Liver (tissue), 9 donors: ENCODE measurements around the gene AFAP1. TPM values are rescaled to one million over a fixed set of nuclear protein-coding genes. Genes with fewer than 3 reads are reported as not detected.

Experiments used
- DNase-seq: peaks from one replicate; pipeline ENCODE4 v3.0.0-alpha.2; 2017; ENCODE audit warnings: low spot score
- H3K27ac ChIP-seq, 2 donors: one replicate each; pipeline ENCODE4 v1.7.0; 2013; ENCODE audit warnings: inconsistent platforms in 2 of 2, low read length in 2 of 2, control low read depth in 1 of 2, low read depth in 1 of 2, mild to moderate bottlenecking in 1 of 2
- H3K27me3 ChIP-seq, 4 donors: one replicate each; pipeline versions ENCODE4 v1.6.1 to v1.7.0; 2013; ENCODE audit warnings: low read length in 3 of 4, inconsistent platforms in 1 of 4, mild to moderate bottlenecking in 1 of 4, moderate library complexity in 1 of 4; ENCODE audit not compliant: control insufficient read depth in 4 of 4, insufficient read depth in 4 of 4
- H3K36me3 ChIP-seq, 4 donors: one replicate each; pipeline versions ENCODE4 v1.6.1 to v1.7.0; 2013; ENCODE audit warnings: low read length in 3 of 4, mild to moderate bottlenecking in 3 of 4, low read depth in 1 of 4, moderate library complexity in 1 of 4; ENCODE audit not compliant: control insufficient read depth in 4 of 4, insufficient read depth in 3 of 4
- H3K4me1 ChIP-seq, 4 donors: one replicate each; pipeline versions ENCODE4 v1.6.1 to v1.7.0; 2013; ENCODE audit warnings: low read length in 3 of 4, mild to moderate bottlenecking in 3 of 4, moderate library complexity in 1 of 4; ENCODE audit not compliant: control insufficient read depth in 4 of 4, insufficient read depth in 4 of 4
- H3K4me3 ChIP-seq, 3 donors: one replicate each; pipeline versions ENCODE4 v1.6.1 to v1.7.0; 2013; ENCODE audit warnings: low read length in 3 of 3, control low read depth in 1 of 3, low read depth in 1 of 3, mild to moderate bottlenecking in 1 of 3
- H3K9ac ChIP-seq, 2 donors: one replicate each; pipeline ENCODE4 v1.7.0; 2013; ENCODE audit warnings: low read length in 2 of 2, mild to moderate bottlenecking in 2 of 2, moderate library complexity in 2 of 2, control low read depth in 1 of 2, low read depth in 1 of 2
- H3K9me3 ChIP-seq, 4 donors: one replicate each; pipeline versions ENCODE4 v1.6.1 to v1.7.0; 2013; ENCODE audit warnings: low read length in 3 of 4; ENCODE audit not compliant: control insufficient read depth in 4 of 4
- ATF3 ChIP-seq: IDR thresholded peaks from 2 replicates; pipeline ENCODE4 v1.6.1; 2016; ENCODE audit warnings: antibody characterized with exemption
- CTCF ChIP-seq: fragments of 150-350 bp; IDR thresholded peaks from 2 replicates; pipeline ENCODE4 v1.5.1; 2017; ENCODE audit warnings: improper control_type of control experiment, low read depth, low read length; ENCODE audit not compliant: missing input control
- EGR1 ChIP-seq, 2 donors: IDR thresholded peaks; 2 replicates each; pipeline ENCODE4 v1.6.1; 2016 to 2018; ENCODE audit warnings: antibody characterized with exemption in 2 of 2, low read depth in 2 of 2
- FOXA2 ChIP-seq: IDR thresholded peaks from 2 replicates; pipeline ENCODE4 v1.6.1; 2016; ENCODE audit warnings: antibody characterized with exemption
- HNF4A ChIP-seq, 2 donors: conservative IDR thresholded peaks; 2 replicates each; pipeline ENCODE4 v1.6.1; 2016; ENCODE audit warnings: antibody characterized with exemption in 2 of 2, mild to moderate bottlenecking in 2 of 2
- HNF4G ChIP-seq: IDR thresholded peaks from 2 replicates; pipeline ENCODE4 v1.6.1; 2016; ENCODE audit warnings: antibody characterized with exemption
- JUND ChIP-seq, 2 donors: IDR thresholded peaks; 2 replicates each; pipeline ENCODE4 v1.6.1; 2016; ENCODE audit warnings: antibody characterized with exemption in 2 of 2
- NR2F2 ChIP-seq: IDR thresholded peaks from 2 replicates; pipeline ENCODE4 v1.6.1; 2016; ENCODE audit warnings: antibody characterized with exemption
- RAD21 ChIP-seq, 2 donors: IDR thresholded peaks; 2 replicates each; pipeline ENCODE4 v1.6.1; 2016; ENCODE audit warnings: antibody characterized with exemption in 2 of 2, mild to moderate bottlenecking in 2 of 2
- SP1 ChIP-seq: IDR thresholded peaks from 2 replicates; pipeline ENCODE4 v1.6.1; 2018; ENCODE audit warnings: antibody characterized with exemption, mild to moderate bottlenecking
- TAF1 ChIP-seq: conservative IDR thresholded peaks from 2 replicates; pipeline ENCODE4 v1.6.1; 2016; ENCODE audit warnings: antibody characterized with exemption, mild to moderate bottlenecking
- YY1 ChIP-seq: IDR thresholded peaks from 2 replicates; pipeline ENCODE4 v1.6.1; 2016; ENCODE audit warnings: antibody characterized with exemption, mild to moderate bottlenecking
- WGBS: extraction: QIAGEN DNeasy Blood & Tissue Kit; methylation state at CpG from one replicate; pipeline ENCODE4 v1.1.7; 2013; 5-methylcytosine and 5-hydroxymethylcytosine counted together
- polyA plus RNA-seq, 2 donors: library from polyadenylated mRNA; stranded (reverse) in 1 of 2; unstranded in 1 of 2; fragments of 200-250 nt in 1 of 2; fragments of >200 nt in 1 of 2; fragmentation: Nextera tagmentation in 1 of 2; extraction: Ambion mirVana in 1 of 2; gene quantifications; one replicate each; pipeline versions ENCODE4 v1.2.1 to v1.2.3, GENCODE V29; 2013 to 2015
- total RNA-seq, 2 donors: library from RNA; depleted of rRNA; stranded (reverse); fragments of >200 nt; gene quantifications; one replicate each; pipeline ENCODE4 v1.2.3, GENCODE V29; 2014
- TF ChIP-seq, protein P1 (sequence below): IDR thresholded peaks from 2 replicates; pipeline ENCODE4 v1.6.1; 2016; ENCODE audit warnings: antibody characterized with exemption
- TF ChIP-seq, protein P2 (sequence below): IDR thresholded peaks from 2 replicates; pipeline ENCODE4 v1.6.1; 2016; ENCODE audit warnings: antibody characterized with exemption
- TF ChIP-seq, protein P3 (sequence below): IDR thresholded peaks from 2 replicates; pipeline ENCODE4 v1.6.1; 2016; ENCODE audit warnings: antibody characterized with exemption, mild to moderate bottlenecking
- donor health status: healthy.
- donor health status: healthy.
- donor health status: healthy.
- donor health status: healthy.
- donor health status: healthy.

Gene AFAP1
- total and polyA plus RNA-seq, 4 donors: 0.40 to 3.2 (median 1.6) TPM

DNA sequence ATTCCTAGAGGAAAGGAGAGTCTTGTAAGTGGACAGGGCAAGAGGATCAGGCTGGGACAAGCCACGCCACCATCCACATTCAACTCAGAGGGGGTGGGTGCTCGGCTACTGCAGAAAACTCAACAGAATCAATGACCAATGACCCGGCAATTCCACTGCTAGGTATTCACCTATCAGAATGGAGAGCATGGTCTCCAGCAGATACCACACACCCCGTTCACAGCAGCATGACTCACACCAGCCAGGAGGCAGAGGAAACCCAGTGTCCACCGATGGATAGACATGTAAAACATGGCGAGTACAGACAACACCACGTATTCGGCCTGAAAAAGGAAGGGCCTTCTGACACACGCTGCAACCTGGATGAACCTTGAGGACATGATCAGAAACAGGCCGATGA, 175.9 kb downstream of the AFAP1 start (continued):
- TF ChIP-seq, protein P1, sequence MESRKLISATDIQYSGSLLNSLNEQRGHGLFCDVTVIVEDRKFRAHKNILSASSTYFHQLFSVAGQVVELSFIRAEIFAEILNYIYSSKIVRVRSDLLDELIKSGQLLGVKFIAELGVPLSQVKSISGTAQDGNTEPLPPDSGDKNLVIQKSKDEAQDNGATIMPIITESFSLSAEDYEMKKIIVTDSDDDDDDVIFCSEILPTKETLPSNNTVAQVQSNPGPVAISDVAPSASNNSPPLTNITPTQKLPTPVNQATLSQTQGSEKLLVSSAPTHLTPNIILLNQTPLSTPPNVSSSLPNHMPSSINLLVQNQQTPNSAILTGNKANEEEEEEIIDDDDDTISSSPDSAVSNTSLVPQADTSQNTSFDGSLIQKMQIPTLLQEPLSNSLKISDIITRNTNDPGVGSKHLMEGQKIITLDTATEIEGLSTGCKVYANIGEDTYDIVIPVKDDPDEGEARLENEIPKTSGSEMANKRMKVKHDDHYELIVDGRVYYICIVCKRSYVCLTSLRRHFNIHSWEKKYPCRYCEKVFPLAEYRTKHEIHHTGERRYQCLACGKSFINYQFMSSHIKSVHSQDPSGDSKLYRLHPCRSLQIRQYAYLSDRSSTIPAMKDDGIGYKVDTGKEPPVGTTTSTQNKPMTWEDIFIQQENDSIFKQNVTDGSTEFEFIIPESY: no peak
- TF ChIP-seq JUND (IDR thresholded peaks at IDR 0.05) (no peak), FOXA2 (no peak)
- TF ChIP-seq, protein P2, sequence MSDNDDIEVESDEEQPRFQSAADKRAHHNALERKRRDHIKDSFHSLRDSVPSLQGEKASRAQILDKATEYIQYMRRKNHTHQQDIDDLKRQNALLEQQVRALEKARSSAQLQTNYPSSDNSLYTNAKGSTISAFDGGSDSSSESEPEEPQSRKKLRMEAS: no peak

GRCh38 chr4:7763106-7763505, 176.6 kb downstream of the AFAP1 start:
- H3K36me3 ChIP-seq: no peaks in the 10 kb centered on the region
- DNase-seq: no peak
- H3K27me3 ChIP-seq: no peaks in the 10 kb centered on the region
- no peaks in the 10 kb centered on the region for H3K4me1 ChIP-seq
- TF ChIP-seq HNF4G (no peak), EGR1 (IDR thresholded peaks at IDR 0.05; ENCODE audit: low read depth in 2 of 2) (no peak), SP1 (no peak), TAF1 (no peak), RAD21 (IDR thresholded peaks at IDR 0.05) (no peak), FOXA2 (no peak), HNF4A (conservative IDR thresholded peaks at IDR 0.05) (no peak), CTCF (no peak), YY1 (no peak), ATF3 (no peak), NR2F2 (no peak)
- TF ChIP-seq, protein P2: no peak
- TF ChIP-seq, protein P3, sequence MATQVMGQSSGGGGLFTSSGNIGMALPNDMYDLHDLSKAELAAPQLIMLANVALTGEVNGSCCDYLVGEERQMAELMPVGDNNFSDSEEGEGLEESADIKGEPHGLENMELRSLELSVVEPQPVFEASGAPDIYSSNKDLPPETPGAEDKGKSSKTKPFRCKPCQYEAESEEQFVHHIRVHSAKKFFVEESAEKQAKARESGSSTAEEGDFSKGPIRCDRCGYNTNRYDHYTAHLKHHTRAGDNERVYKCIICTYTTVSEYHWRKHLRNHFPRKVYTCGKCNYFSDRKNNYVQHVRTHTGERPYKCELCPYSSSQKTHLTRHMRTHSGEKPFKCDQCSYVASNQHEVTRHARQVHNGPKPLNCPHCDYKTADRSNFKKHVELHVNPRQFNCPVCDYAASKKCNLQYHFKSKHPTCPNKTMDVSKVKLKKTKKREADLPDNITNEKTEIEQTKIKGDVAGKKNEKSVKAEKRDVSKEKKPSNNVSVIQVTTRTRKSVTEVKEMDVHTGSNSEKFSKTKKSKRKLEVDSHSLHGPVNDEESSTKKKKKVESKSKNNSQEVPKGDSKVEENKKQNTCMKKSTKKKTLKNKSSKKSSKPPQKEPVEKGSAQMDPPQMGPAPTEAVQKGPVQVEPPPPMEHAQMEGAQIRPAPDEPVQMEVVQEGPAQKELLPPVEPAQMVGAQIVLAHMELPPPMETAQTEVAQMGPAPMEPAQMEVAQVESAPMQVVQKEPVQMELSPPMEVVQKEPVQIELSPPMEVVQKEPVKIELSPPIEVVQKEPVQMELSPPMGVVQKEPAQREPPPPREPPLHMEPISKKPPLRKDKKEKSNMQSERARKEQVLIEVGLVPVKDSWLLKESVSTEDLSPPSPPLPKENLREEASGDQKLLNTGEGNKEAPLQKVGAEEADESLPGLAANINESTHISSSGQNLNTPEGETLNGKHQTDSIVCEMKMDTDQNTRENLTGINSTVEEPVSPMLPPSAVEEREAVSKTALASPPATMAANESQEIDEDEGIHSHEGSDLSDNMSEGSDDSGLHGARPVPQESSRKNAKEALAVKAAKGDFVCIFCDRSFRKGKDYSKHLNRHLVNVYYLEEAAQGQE: no peak
- TF ChIP-seq, protein P1: no peak
- H3K4me3 ChIP-seq: no peak overlapping the region
- 89% methylated on average over 16 of the region's 16 CpGs for WGBS
- H3K9ac ChIP-seq: no peak overlapping the region
- H3K9me3 ChIP-seq: no peaks in the 10 kb centered on the region
- no peak overlapping the region for H3K27ac ChIP-seq
